HL-60 (cell line): ENCODE measurements around the gene SHANK3.

ENCODE experiments used
- TF ChIP-seq, protein P1 (sequence below): IDR thresholded peaks from one replicate; pipeline ENCODE4 v1.5.1; 2011; ENCODE audit warnings: low read length, control low read depth, inconsistent platforms; ENCODE audit not compliant: insufficient read depth
- TF ChIP-seq, protein P2 (sequence below): IDR thresholded peaks from 2 replicates; pipeline ENCODE4 v1.6.1; 2012; ENCODE audit warnings: low read depth; ENCODE audit not compliant: insufficient replicate concordance

DNA sequence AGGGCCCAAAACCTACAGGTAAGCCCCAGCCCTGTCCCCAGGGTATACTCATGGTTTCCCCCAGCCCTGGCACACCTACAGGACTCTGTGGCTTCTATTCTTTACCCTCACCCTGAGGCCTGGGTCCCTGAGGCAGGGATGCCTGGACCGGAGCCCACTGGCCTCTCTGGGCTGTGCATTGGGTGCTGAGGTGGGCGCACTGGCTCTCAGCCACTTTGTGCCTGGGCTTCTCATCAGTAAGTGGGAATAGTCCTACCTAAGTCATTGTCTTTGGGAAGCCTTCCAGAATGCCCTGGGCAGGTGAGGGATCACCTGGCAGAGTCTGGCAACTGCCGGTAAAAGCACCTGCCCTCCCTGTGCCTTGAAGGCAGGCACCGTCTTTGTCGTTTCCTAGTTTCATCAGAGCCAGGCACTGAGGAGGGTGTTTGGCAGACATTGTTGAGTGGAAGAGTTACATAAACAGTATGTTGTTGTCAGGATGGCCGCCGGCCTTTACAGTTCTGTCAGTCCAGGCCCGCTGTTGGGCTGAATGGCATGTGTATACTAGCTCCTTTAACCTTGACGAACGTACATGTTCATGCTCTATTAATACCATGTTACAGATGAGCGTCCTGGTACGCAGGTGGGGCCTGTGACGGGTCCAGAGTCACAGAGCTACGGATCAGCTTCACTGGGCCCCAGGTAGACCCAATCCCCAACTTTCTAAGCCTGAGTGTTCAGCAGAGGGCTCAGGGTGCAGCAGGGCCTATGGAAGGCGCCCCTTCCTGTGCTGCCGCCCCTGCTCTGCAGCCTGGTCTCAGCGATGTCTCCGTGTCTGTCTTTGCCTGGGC lies 23.0 kb downstream of the SHANK3 start:
- TF ChIP-seq, protein P1, sequence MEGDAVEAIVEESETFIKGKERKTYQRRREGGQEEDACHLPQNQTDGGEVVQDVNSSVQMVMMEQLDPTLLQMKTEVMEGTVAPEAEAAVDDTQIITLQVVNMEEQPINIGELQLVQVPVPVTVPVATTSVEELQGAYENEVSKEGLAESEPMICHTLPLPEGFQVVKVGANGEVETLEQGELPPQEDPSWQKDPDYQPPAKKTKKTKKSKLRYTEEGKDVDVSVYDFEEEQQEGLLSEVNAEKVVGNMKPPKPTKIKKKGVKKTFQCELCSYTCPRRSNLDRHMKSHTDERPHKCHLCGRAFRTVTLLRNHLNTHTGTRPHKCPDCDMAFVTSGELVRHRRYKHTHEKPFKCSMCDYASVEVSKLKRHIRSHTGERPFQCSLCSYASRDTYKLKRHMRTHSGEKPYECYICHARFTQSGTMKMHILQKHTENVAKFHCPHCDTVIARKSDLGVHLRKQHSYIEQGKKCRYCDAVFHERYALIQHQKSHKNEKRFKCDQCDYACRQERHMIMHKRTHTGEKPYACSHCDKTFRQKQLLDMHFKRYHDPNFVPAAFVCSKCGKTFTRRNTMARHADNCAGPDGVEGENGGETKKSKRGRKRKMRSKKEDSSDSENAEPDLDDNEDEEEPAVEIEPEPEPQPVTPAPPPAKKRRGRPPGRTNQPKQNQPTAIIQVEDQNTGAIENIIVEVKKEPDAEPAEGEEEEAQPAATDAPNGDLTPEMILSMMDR: no peak
- TF ChIP-seq, protein P2, sequence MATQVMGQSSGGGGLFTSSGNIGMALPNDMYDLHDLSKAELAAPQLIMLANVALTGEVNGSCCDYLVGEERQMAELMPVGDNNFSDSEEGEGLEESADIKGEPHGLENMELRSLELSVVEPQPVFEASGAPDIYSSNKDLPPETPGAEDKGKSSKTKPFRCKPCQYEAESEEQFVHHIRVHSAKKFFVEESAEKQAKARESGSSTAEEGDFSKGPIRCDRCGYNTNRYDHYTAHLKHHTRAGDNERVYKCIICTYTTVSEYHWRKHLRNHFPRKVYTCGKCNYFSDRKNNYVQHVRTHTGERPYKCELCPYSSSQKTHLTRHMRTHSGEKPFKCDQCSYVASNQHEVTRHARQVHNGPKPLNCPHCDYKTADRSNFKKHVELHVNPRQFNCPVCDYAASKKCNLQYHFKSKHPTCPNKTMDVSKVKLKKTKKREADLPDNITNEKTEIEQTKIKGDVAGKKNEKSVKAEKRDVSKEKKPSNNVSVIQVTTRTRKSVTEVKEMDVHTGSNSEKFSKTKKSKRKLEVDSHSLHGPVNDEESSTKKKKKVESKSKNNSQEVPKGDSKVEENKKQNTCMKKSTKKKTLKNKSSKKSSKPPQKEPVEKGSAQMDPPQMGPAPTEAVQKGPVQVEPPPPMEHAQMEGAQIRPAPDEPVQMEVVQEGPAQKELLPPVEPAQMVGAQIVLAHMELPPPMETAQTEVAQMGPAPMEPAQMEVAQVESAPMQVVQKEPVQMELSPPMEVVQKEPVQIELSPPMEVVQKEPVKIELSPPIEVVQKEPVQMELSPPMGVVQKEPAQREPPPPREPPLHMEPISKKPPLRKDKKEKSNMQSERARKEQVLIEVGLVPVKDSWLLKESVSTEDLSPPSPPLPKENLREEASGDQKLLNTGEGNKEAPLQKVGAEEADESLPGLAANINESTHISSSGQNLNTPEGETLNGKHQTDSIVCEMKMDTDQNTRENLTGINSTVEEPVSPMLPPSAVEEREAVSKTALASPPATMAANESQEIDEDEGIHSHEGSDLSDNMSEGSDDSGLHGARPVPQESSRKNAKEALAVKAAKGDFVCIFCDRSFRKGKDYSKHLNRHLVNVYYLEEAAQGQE: no peak
